GM23248 (cell line): ENCODE data around the gene GNB5.

Experiments
- EZH2 ChIP-seq: fragments of 200-600 bp; sonication (generic); IDR thresholded peaks from 2 replicates; pipeline ENCODE4 v1.6.1; 2018; ENCODE audit warnings: antibody characterized with exemption, mild to moderate bottlenecking; ENCODE audit not compliant: insufficient read depth, poor library complexity, severe bottlenecking
- EZH2phosphoT487 ChIP-seq: fragments of 200-600 bp; sonication (generic); IDR thresholded peaks from 2 replicates; pipeline ENCODE4 v1.6.1; 2018; ENCODE audit warnings: antibody characterized with exemption, moderate library complexity, mild to moderate bottlenecking, low read depth; ENCODE audit not compliant: insufficient read depth

- no peak for TF ChIP-seq EZH2
- no peak for TF ChIP-seq EZH2phosphoT487
Observed at GRCh38 chr15:52181938-52182780, 9.0 kb downstream of the GNB5 start.
